Peyer's patch (tissue), 4 donors: ENCODE results near the gene TIMD4. TPM values are rescaled to one million over a fixed set of nuclear protein-coding genes. Genes with fewer than 3 reads are reported as not detected.

Experiments used
- DNase-seq, 3 donors: peaks; one replicate each; pipeline ENCODE4 v3.0.0-alpha.2; 2017 to 2019
- H3K27ac ChIP-seq, 4 donors: fragments of 200-600 bp; sonication (generic); one replicate each; pipeline ENCODE4 v1.5.1; 2016 to 2019
- H3K27me3 ChIP-seq, 2 donors: fragments of 200-600 bp; sonication (generic); one replicate each; pipeline ENCODE4 v1.5.1; 2019
- H3K36me3 ChIP-seq, 3 donors: fragments of 200-600 bp; sonication (generic); one replicate each; pipeline ENCODE4 v1.5.1; 2016 to 2019
- H3K4me1 ChIP-seq, 4 donors: fragments of 200-600 bp; sonication (generic); one replicate each; pipeline ENCODE4 v1.5.1; 2016 to 2019
- H3K4me3 ChIP-seq, 4 donors: fragments of 200-600 bp; sonication (generic); 1 replicate in 3 of 4; 2 replicates in 1 of 4; pipeline ENCODE4 v1.5.1; 2016 to 2019; ENCODE audit warnings: mild to moderate bottlenecking in 1 of 4
- H3K9me3 ChIP-seq, 4 donors: fragments of 200-600 bp; sonication (generic); one replicate each; pipeline ENCODE4 v1.5.1; 2016 to 2019; ENCODE audit warnings: mild to moderate bottlenecking in 1 of 4
- CTCF ChIP-seq, 6 experiments: fragments of 450-650 bp in 4 of 6; fragments of 200-600 bp in 2 of 6; sonication (generic) in 1 of 6; IDR thresholded peaks; one replicate each; pipeline ENCODE4 v1.5.1; 2017 to 2019; ENCODE audit warnings: antibody characterized with exemption in 6 of 6, mild to moderate bottlenecking in 3 of 6, moderate library complexity in 1 of 6
- POLR2A ChIP-seq, 2 donors: fragments of 450-650 bp; IDR thresholded peaks; one replicate each; pipeline ENCODE4 v1.5.1; 2017; ENCODE audit warnings: antibody characterized with exemption in 2 of 2, mild to moderate bottlenecking in 2 of 2, moderate library complexity in 2 of 2
- total RNA-seq, 4 donors: library from RNA; depleted of rRNA; stranded (reverse); fragments of >200 nt; gene quantifications; one replicate each; pipeline ENCODE4 v1.1.0, GENCODE V29; 2016

The TIMD4 gene
- total RNA-seq, 4 donors from 2014 or later, result 2.5 TPM; not detected in 3

- no peaks in the 10 kb centered on the region for H3K27me3 ChIP-seq
- H3K4me3 ChIP-seq, result no peak overlapping the region
- H3K4me1 ChIP-seq, result no peaks in the 10 kb centered on the region
- no peak overlapping the region for H3K27ac ChIP-seq
- H3K36me3 ChIP-seq, result no peaks in the 10 kb centered on the region
- TF ChIP-seq CTCF (IDR thresholded peaks at IDR 0.05), result no peak
- TF ChIP-seq POLR2A (IDR thresholded peaks at IDR 0.05), result no peak
- no peak for DNase-seq
- H3K9me3 ChIP-seq, result no peaks in the 10 kb centered on the region
Observed at GRCh38 chr5:156893517-156893916, 69.5 kb downstream of the TIMD4 start.

- Histone ChIP-seq H3K9me3 (no peaks in the 10 kb centered on the region), H3K4me3 (no peak overlapping the region), H3K27ac (no peak overlapping the region), H3K27me3 (no peaks in the 10 kb centered on the region), H3K4me1 (no peaks in the 10 kb centered on the region), H3K36me3 (no peaks in the 10 kb centered on the region)
- no peak for DNase-seq
- no peak for TF ChIP-seq POLR2A (IDR thresholded peaks at IDR 0.05)
- TF ChIP-seq CTCF (IDR thresholded peaks at IDR 0.05), result no peak
Observed at GRCh38 chr5:156892864-156893263, 70.2 kb downstream of the TIMD4 start.

GRCh38 chr5:156892223-156892622, 70.8 kb downstream of the TIMD4 start:
- no peaks in the 10 kb centered on the region for H3K4me1 ChIP-seq
- H3K27ac ChIP-seq, result no peak overlapping the region
- H3K27me3 ChIP-seq, result no peaks in the 10 kb centered on the region
- no peaks in the 10 kb centered on the region for H3K36me3 ChIP-seq
- TF ChIP-seq POLR2A (IDR thresholded peaks at IDR 0.05) (no peak), CTCF (IDR thresholded peaks at IDR 0.05) (no peak)
- H3K9me3 ChIP-seq, result no peaks in the 10 kb centered on the region
- no peak overlapping the region for H3K4me3 ChIP-seq
- DNase-seq, result no peak

- Histone ChIP-seq H3K4me1 (no peaks in the 10 kb centered on the region), H3K27me3 (no peaks in the 10 kb centered on the region), H3K27ac (no peak overlapping the region), H3K9me3 (no peaks in the 10 kb centered on the region), H3K4me3 (no peak overlapping the region), H3K36me3 (no peaks in the 10 kb centered on the region)
- TF ChIP-seq CTCF (IDR thresholded peaks at IDR 0.05) (no peak), POLR2A (IDR thresholded peaks at IDR 0.05) (no peak)
- no peak for DNase-seq
Observed at GRCh38 chr5:156888520-156888919, 74.5 kb downstream of the TIMD4 start.

- Histone ChIP-seq H3K4me3 (no peak overlapping the region), H3K27ac (no peak overlapping the region), H3K27me3 (no peaks in the 10 kb centered on the region), H3K9me3 (no peaks in the 10 kb centered on the region), H3K4me1 (no peaks in the 10 kb centered on the region), H3K36me3 (no peaks in the 10 kb centered on the region)
- TF ChIP-seq CTCF (IDR thresholded peaks at IDR 0.05) (no peak), POLR2A (IDR thresholded peaks at IDR 0.05) (no peak)
- DNase-seq, result no peak
Observed at GRCh38 chr5:156883316-156883875, 79.6 kb downstream of the TIMD4 start.
